ENCODE results near the gene HTRA3.

DNA sequence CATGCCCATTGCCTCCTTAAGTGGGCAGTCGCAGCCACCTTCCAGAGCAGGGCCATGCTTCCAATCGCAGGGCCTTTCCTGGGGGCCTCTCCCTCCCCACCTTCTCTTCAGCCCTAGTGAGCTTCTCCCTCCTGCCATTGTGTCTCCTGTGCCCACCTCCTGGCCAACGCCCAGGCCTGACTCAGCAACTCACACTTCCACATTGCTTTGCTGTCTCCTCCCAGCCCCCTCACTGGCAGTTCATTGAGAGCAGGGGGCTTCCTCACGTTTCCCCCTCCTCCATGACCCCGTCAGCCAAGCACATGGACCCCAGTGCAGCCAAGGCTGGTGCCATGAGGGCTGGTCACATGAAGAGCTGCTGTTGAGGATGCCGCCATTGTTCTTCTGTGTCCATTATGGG lies 25.9 kb downstream of the HTRA3 start:
- no peak for TF ChIP-seq TAF1 (IDR thresholded peaks at IDR 0.05; ENCODE audit: low read depth, low read length)
- TF ChIP-seq SP1 (IDR thresholded peaks at IDR 0.05; ENCODE audit: low read depth, low read length), result no peak

Measured in H1 (cell line).